Activated T-helper 2 cell treated with anti-CD3 and anti-CD28 coated beads, Interferon-gamma antibody, Interleukin-2, Interleukin-4, amounts not matched to agents 10 μg/mL and 5 μg/mL and 100 μg/mL, durations not matched to agents 14 hours and 24 hours and 36 hours (primary cell): ENCODE results near the gene CCR9. TPM values are rescaled to one million over a fixed set of nuclear protein-coding genes. Genes with fewer than 3 reads are reported as not detected.

Experiments
- total RNA-seq: library from RNA; stranded (reverse); gene quantifications from 2 replicates; pipeline ENCODE4 v1.2.3, GENCODE V29; 2022

Gene CCR9
- total RNA-seq, 1 donor from 2014 or later, result not detected

Other genes with a start within 250 kb of the CCR9 start
- gene SACM1L, start 197.1 kb upstream of the CCR9 start, total RNA-seq, result 105 and 107 TPM in 2 replicates
- not detected in 2 replicates for gene SLC6A20, start 90.0 kb upstream of the CCR9 start, total RNA-seq
- 3.2 and 4.6 TPM in 2 replicates for gene LZTFL1, start 44.4 kb upstream of the CCR9 start, total RNA-seq
- gene CXCR6, start 56.9 kb downstream of the CCR9 start, total RNA-seq, result 9.3 and 10.7 TPM in 2 replicates
- gene FYCO1, start 109.3 kb downstream of the CCR9 start, total RNA-seq, result 19.6 and 20.2 TPM in 2 replicates
- 0.05 and 0.07 TPM in 2 replicates for gene XCR1, start 140.9 kb downstream of the CCR9 start, total RNA-seq